HCT116 (cell line): ENCODE results near the gene GPC5. TPM values are rescaled to one million over a fixed set of nuclear protein-coding genes. Genes with fewer than 3 reads are reported as not detected.

Experiments used
- ATAC-seq: fragments of 200-7000 bp; cut with Tn5 transposase; 2 replicates; pipeline ENCODE4 v1.9.1; 2020; ENCODE audit warnings: mild to moderate bottlenecking, moderate library complexity
- BruUV-seq: library from RNA; stranded (reverse); fragments of 400-500 nt; replicated peaks from 2 replicates; lab custom pipeline; 2021; lab: Mats Ljungman, UMichigan
- CTCF ChIA-PET: fragments of 300-600 bp; sonication (Branson Sonifier 250); formaldehyde crosslinking; loops from one replicate; lab custom pipeline; 2021; ENCODE audit warnings: antibody characterized with exemption; lab: Charles Lee
- POLR2A ChIA-PET: fragments of 300-600, 350-600 bp; sonication (Branson Sonifier 250); formaldehyde crosslinking; loops from one replicate; lab custom pipeline; 2021; ENCODE audit warnings: antibody characterized with exemption; lab: Charles Lee
- RAD21 ChIA-PET, 2 experiments: fragments of 300-600 bp; sonication (Branson Sonifier 250); formaldehyde crosslinking; loops; one replicate each; lab custom pipeline; 2023; ENCODE audit warnings: low total read pairs in 2 of 2; ENCODE audit not compliant: uncharacterized antibody in 2 of 2, unreplicated experiment in 2 of 2, low non-redundant PET in 1 of 2; lab: Charles Lee
- DNase-seq: peaks from one replicate; pipeline ENCODE4 v3.0.0-alpha.2; 2010; ENCODE audit warnings: low read depth, low spot score
- H2AFZ ChIP-seq: fragments of 200-600 bp; shearing (Covaris generic), sonication (generic); 2 replicates; pipeline ENCODE4 v1.6.1; 2017; ENCODE audit warnings: low read depth, mixed run types, mixed read lengths, antibody characterized with exemption, low read length; ENCODE audit not compliant: poor library complexity, severe bottlenecking
- H3K27ac ChIP-seq: 2 replicates; pipeline ENCODE4 v1.5.1; 2012; ENCODE audit warnings: low read depth, low read length
- H3K27me3 ChIP-seq: fragments of 200-600 bp; sonication (generic); 2 replicates; pipeline ENCODE4 v1.6.1; 2016; ENCODE audit warnings: mixed run types, low read length, mixed read lengths; ENCODE audit not compliant: insufficient read depth
- H3K36me3 ChIP-seq, 2 experiments: fragments of 200-500 bp in 1 of 2; fragments of 200-600 bp in 1 of 2; sonication (Bioruptor generic) in 1 of 2; sonication (generic) in 1 of 2; 2 replicates each; pipeline versions ENCODE4 v1.5.1 to v1.6.1; 2014 to 2016; ENCODE audit warnings: low read length in 2 of 2, inconsistent platforms in 1 of 2, mixed read lengths in 1 of 2, mixed run types in 1 of 2; ENCODE audit not compliant: insufficient read depth in 2 of 2, control insufficient read depth in 1 of 2
- H3K4me1 ChIP-seq, 2 experiments: fragments of 200-600 bp in 1 of 2; sonication (generic) in 1 of 2; 2 replicates each; pipeline versions ENCODE4 v1.5.1 to v1.6.1; 2012 to 2017; ENCODE audit warnings: low read length in 2 of 2, inconsistent platforms in 1 of 2, mild to moderate bottlenecking in 1 of 2, mixed read lengths in 1 of 2, mixed run types in 1 of 2, moderate library complexity in 1 of 2; ENCODE audit not compliant: insufficient read depth in 2 of 2, control insufficient read depth in 1 of 2
- H3K4me2 ChIP-seq: fragments of 200-600 bp; sonication (generic); 2 replicates; pipeline ENCODE4 v1.6.1; 2017; ENCODE audit warnings: mixed run types, low read length, mixed read lengths
- H3K4me3 ChIP-seq, 2 experiments: fragments of 200-600 bp in 1 of 2; sonication (generic) in 1 of 2; replicated peaks in 1 of 2; 2 replicates each; pipeline ENCODE4 v1.5.1; 2011 to 2016; ENCODE audit warnings: low read length in 2 of 2, control low read depth in 1 of 2, low read depth in 1 of 2, mild to moderate bottlenecking in 1 of 2, mixed read lengths in 1 of 2, mixed run types in 1 of 2
- H3K79me2 ChIP-seq: fragments of 200-600 bp; sonication (generic); 2 replicates; pipeline ENCODE4 v1.6.1; 2017; ENCODE audit warnings: mild to moderate bottlenecking, mixed run types, low read length, moderate library complexity, mixed read lengths; ENCODE audit not compliant: insufficient read depth
- H3K9ac ChIP-seq: fragments of 200-600 bp; sonication (generic); 2 replicates; pipeline ENCODE4 v1.6.1; 2016; ENCODE audit warnings: low read length, mixed read lengths
- H3K9me2 ChIP-seq: fragments of 200-600 bp; sonication (generic), shearing (Covaris generic); 2 replicates; pipeline ENCODE4 v1.6.1; 2017; ENCODE audit warnings: mixed run types, mild to moderate bottlenecking, moderate library complexity; ENCODE audit not compliant: insufficient read depth
- H3K9me3 ChIP-seq, 2 experiments: fragments of 200-500 bp in 1 of 2; fragments of 200-600 bp in 1 of 2; sonication (Bioruptor generic) in 1 of 2; sonication (generic) in 1 of 2; 2 replicates each; pipeline ENCODE4 v1.6.1; 2014 to 2017; ENCODE audit warnings: low read length in 2 of 2, mixed read lengths in 2 of 2, inconsistent platforms in 1 of 2, low read depth in 1 of 2, mild to moderate bottlenecking in 1 of 2, mixed run types in 1 of 2, moderate library complexity in 1 of 2; ENCODE audit not compliant: control insufficient read depth in 1 of 2, insufficient read depth in 1 of 2
- H4K20me1 ChIP-seq: fragments of 200-600 bp; sonication (generic), shearing (Covaris generic); 2 replicates; pipeline ENCODE4 v1.6.1; 2017; ENCODE audit warnings: mixed run types, mild to moderate bottlenecking, moderate library complexity; ENCODE audit not compliant: insufficient read depth
- ATF3 ChIP-seq: IDR thresholded peaks from 2 replicates; pipeline ENCODE4 v1.6.1; 2012
- CBX3 ChIP-seq: IDR thresholded peaks from 2 replicates; pipeline ENCODE4 v1.6.1; 2012; ENCODE audit warnings: low read depth
- RAD21 ChIP-seq: IDR thresholded peaks from 2 replicates; pipeline ENCODE4 v1.6.1; 2012; ENCODE audit warnings: low read depth, mild to moderate bottlenecking
- ZFX ChIP-seq: fragments of 450-650 bp; IDR thresholded peaks from 2 replicates; pipeline ENCODE4 v1.6.1; 2017
- intact Hi-C: fragments of 100-400 bp; cut with micrococcal nuclease; formaldehyde crosslinking; loops from 2 replicates; pipeline ENCODE4 v1.10.0; 2022
- total RNA-seq: library from RNA; stranded (reverse); gene quantifications from one replicate; pipeline ENCODE4 v1.2.1, GENCODE V29; 2021; ENCODE audit not compliant: unreplicated experiment
- TF ChIP-seq, protein P1 (sequence below): IDR thresholded peaks from 2 replicates; pipeline ENCODE4 v1.6.1; 2012; ENCODE audit warnings: low read depth
- TF ChIP-seq, protein P2 (sequence below), 3 experiments: fragments of 200-600 bp in 1 of 3; sonication (generic) in 1 of 3; IDR thresholded peaks in 2 of 3; conservative IDR thresholded peaks in 1 of 3; 2 replicates each; pipeline ENCODE4 v1.5.1; 2012 to 2017; ENCODE audit warnings: low read depth in 2 of 3, low read length in 2 of 3, antibody characterized with exemption in 1 of 3, borderline replicate concordance in 1 of 3, control low read depth in 1 of 3, mild to moderate bottlenecking in 1 of 3, mixed read lengths in 1 of 3, mixed run types in 1 of 3, moderate library complexity in 1 of 3; ENCODE audit not compliant: insufficient read depth in 1 of 3

Gene GPC5
- total RNA-seq, 1 experiment from 2014 or later: not detected

GRCh38 chr13:92135509-92135908 lies 737.1 kb downstream of the GPC5 start:
- Histone ChIP-seq H3K4me2 (no peak overlapping the region), H3K4me3 (no peak overlapping the region), H4K20me1 (no peaks in the 10 kb centered on the region), H2AFZ (no peak overlapping the region), H3K4me1 (no peaks in the 10 kb centered on the region), H3K27me3 (no peaks in the 10 kb centered on the region), H3K9ac (no peak overlapping the region), H3K9me3 (peaks cover 9 to 30% of the 10 kb centered on the region in 2 experiments; a peak in 2 of 4 replicates), H3K36me3 (no peaks in the 10 kb centered on the region), H3K79me2 (no peaks in the 10 kb centered on the region), H3K27ac (no peak overlapping the region), H3K9me2 (no peaks in the 10 kb centered on the region)
- BruUV-seq: no TSS peak
- RAD21 ChIA-PET: no interaction called here
- DNase-seq (no peak), ATAC-seq (no peak)
- TF ChIP-seq, protein P1, sequence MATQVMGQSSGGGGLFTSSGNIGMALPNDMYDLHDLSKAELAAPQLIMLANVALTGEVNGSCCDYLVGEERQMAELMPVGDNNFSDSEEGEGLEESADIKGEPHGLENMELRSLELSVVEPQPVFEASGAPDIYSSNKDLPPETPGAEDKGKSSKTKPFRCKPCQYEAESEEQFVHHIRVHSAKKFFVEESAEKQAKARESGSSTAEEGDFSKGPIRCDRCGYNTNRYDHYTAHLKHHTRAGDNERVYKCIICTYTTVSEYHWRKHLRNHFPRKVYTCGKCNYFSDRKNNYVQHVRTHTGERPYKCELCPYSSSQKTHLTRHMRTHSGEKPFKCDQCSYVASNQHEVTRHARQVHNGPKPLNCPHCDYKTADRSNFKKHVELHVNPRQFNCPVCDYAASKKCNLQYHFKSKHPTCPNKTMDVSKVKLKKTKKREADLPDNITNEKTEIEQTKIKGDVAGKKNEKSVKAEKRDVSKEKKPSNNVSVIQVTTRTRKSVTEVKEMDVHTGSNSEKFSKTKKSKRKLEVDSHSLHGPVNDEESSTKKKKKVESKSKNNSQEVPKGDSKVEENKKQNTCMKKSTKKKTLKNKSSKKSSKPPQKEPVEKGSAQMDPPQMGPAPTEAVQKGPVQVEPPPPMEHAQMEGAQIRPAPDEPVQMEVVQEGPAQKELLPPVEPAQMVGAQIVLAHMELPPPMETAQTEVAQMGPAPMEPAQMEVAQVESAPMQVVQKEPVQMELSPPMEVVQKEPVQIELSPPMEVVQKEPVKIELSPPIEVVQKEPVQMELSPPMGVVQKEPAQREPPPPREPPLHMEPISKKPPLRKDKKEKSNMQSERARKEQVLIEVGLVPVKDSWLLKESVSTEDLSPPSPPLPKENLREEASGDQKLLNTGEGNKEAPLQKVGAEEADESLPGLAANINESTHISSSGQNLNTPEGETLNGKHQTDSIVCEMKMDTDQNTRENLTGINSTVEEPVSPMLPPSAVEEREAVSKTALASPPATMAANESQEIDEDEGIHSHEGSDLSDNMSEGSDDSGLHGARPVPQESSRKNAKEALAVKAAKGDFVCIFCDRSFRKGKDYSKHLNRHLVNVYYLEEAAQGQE: no peak
- TF ChIP-seq ATF3 (no peak), ZFX (no peak), RAD21 (no peak), CBX3 (no peak)
- TF ChIP-seq, protein P2, sequence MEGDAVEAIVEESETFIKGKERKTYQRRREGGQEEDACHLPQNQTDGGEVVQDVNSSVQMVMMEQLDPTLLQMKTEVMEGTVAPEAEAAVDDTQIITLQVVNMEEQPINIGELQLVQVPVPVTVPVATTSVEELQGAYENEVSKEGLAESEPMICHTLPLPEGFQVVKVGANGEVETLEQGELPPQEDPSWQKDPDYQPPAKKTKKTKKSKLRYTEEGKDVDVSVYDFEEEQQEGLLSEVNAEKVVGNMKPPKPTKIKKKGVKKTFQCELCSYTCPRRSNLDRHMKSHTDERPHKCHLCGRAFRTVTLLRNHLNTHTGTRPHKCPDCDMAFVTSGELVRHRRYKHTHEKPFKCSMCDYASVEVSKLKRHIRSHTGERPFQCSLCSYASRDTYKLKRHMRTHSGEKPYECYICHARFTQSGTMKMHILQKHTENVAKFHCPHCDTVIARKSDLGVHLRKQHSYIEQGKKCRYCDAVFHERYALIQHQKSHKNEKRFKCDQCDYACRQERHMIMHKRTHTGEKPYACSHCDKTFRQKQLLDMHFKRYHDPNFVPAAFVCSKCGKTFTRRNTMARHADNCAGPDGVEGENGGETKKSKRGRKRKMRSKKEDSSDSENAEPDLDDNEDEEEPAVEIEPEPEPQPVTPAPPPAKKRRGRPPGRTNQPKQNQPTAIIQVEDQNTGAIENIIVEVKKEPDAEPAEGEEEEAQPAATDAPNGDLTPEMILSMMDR (IDR thresholded peaks at IDR 0.05 in 2 of 3, conservative IDR thresholded peaks at IDR 0.05 in 1 of 3; ENCODE audit: borderline replicate concordance in 1 of 3, insufficient read depth in 1 of 3, low read depth in 2 of 3, low read length in 2 of 3): no peak
- CTCF ChIA-PET: no interaction called here
- POLR2A ChIA-PET: no interaction called here
- intact Hi-C loops: no loop called here
